Fibroblast of skin of scalp (primary cell): ENCODE data around the gene FOXN3.
A peak's percentile ranks its signal among the peaks of the same experiment; 100 is the strongest.

Experiments
- DNase-seq: peaks from one replicate; pipeline ENCODE4 v3.0.0-alpha.2; 2013

The FOXN3 gene

GRCh38 chr14:89356927-89357326 is 60.1 kb downstream of the FOXN3 start:
- no peak for DNase-seq

- no peak for DNase-seq
These were observed 60.5 kb downstream of the FOXN3 start for GRCh38 chr14:89356496-89356895.

GRCh38 chr14:89353766-89354113 is 63.3 kb downstream of the FOXN3 start:
- no peak for DNase-seq

GRCh38 chr14:89352976-89353765 is 63.9 kb downstream of the FOXN3 start:
- no peak for DNase-seq

GRCh38 chr14:89351516-89352404 is 65.3 kb downstream of the FOXN3 start:
- DNase-seq, result peak; percentile 24

GRCh38 chr14:89351221-89351515 is 65.9 kb downstream of the FOXN3 start:
- DNase-seq, result no peak

GRCh38 chr14:89350152-89350551 is 66.9 kb downstream of the FOXN3 start:
- no peak for DNase-seq

- peak; percentile 25 for DNase-seq
These were observed 67.6 kb downstream of the FOXN3 start for GRCh38 chr14:89349171-89350008.

GRCh38 chr14:89348722-89349121 is 68.3 kb downstream of the FOXN3 start:
- peak; percentile 79 for DNase-seq

GRCh38 chr14:89347885-89348284 is 69.1 kb downstream of the FOXN3 start:
- no peak for DNase-seq

- no peak for DNase-seq
These were observed 72.1 kb downstream of the FOXN3 start for GRCh38 chr14:89344920-89345254.

GRCh38 chr14:89343356-89343755 is 73.7 kb downstream of the FOXN3 start:
- DNase-seq, result no peak

GRCh38 chr14:89342049-89342448 is 75.0 kb downstream of the FOXN3 start:
- DNase-seq, result no peak

- no peak for DNase-seq
These were observed 76.5 kb downstream of the FOXN3 start for GRCh38 chr14:89340200-89341181.

GRCh38 chr14:89339579-89339978 is 77.5 kb downstream of the FOXN3 start:
- DNase-seq, result no peak

- no peak for DNase-seq
These were observed 77.9 kb downstream of the FOXN3 start for GRCh38 chr14:89339158-89339557.

- no peak for DNase-seq
These were observed 80.7 kb downstream of the FOXN3 start for GRCh38 chr14:89336338-89336737.

GRCh38 chr14:89332031-89332430 is 85.0 kb downstream of the FOXN3 start:
- DNase-seq, result peak; percentile 44

- no peak for DNase-seq
These were observed 85.6 kb downstream of the FOXN3 start for GRCh38 chr14:89331398-89331797.

GRCh38 chr14:89330236-89331002 is 86.6 kb downstream of the FOXN3 start:
- DNase-seq, result peak; percentile 71

GRCh38 chr14:89327771-89328212 is 89.2 kb downstream of the FOXN3 start:
- peak; percentile 33 for DNase-seq
